ENCODE measurements around the gene PARP9. TPM values are rescaled to one million over a fixed set of nuclear protein-coding genes. Genes with fewer than 3 reads are reported as not detected.

Gene PARP9
- total and polyA plus RNA-seq, 2 of the 8 experiments (the other 6 are each of a cell fraction or from before 2014, with no cell fraction given), result 3.7 to 4.5 TPM

DNA sequence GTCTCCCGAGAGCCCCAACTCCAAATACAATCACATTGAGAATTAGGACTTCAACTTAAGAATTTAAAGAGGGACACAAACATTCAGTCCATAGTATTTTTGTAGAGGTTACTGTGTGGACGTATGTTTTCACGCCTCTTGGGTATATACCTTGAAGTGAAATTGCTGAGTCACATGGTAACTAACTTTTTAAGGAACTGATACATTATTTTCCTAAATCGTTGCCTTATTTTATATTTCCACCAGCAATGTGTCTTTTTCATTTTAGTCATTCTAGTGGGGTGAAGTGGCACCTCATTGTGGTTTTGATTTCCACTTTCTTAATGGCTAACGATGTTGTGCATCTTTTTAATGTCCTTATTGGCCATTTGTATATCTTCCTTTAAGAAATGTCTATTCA, 25.2 kb upstream of the PARP9 start (continued):
- TF ChIP-seq, protein P1, sequence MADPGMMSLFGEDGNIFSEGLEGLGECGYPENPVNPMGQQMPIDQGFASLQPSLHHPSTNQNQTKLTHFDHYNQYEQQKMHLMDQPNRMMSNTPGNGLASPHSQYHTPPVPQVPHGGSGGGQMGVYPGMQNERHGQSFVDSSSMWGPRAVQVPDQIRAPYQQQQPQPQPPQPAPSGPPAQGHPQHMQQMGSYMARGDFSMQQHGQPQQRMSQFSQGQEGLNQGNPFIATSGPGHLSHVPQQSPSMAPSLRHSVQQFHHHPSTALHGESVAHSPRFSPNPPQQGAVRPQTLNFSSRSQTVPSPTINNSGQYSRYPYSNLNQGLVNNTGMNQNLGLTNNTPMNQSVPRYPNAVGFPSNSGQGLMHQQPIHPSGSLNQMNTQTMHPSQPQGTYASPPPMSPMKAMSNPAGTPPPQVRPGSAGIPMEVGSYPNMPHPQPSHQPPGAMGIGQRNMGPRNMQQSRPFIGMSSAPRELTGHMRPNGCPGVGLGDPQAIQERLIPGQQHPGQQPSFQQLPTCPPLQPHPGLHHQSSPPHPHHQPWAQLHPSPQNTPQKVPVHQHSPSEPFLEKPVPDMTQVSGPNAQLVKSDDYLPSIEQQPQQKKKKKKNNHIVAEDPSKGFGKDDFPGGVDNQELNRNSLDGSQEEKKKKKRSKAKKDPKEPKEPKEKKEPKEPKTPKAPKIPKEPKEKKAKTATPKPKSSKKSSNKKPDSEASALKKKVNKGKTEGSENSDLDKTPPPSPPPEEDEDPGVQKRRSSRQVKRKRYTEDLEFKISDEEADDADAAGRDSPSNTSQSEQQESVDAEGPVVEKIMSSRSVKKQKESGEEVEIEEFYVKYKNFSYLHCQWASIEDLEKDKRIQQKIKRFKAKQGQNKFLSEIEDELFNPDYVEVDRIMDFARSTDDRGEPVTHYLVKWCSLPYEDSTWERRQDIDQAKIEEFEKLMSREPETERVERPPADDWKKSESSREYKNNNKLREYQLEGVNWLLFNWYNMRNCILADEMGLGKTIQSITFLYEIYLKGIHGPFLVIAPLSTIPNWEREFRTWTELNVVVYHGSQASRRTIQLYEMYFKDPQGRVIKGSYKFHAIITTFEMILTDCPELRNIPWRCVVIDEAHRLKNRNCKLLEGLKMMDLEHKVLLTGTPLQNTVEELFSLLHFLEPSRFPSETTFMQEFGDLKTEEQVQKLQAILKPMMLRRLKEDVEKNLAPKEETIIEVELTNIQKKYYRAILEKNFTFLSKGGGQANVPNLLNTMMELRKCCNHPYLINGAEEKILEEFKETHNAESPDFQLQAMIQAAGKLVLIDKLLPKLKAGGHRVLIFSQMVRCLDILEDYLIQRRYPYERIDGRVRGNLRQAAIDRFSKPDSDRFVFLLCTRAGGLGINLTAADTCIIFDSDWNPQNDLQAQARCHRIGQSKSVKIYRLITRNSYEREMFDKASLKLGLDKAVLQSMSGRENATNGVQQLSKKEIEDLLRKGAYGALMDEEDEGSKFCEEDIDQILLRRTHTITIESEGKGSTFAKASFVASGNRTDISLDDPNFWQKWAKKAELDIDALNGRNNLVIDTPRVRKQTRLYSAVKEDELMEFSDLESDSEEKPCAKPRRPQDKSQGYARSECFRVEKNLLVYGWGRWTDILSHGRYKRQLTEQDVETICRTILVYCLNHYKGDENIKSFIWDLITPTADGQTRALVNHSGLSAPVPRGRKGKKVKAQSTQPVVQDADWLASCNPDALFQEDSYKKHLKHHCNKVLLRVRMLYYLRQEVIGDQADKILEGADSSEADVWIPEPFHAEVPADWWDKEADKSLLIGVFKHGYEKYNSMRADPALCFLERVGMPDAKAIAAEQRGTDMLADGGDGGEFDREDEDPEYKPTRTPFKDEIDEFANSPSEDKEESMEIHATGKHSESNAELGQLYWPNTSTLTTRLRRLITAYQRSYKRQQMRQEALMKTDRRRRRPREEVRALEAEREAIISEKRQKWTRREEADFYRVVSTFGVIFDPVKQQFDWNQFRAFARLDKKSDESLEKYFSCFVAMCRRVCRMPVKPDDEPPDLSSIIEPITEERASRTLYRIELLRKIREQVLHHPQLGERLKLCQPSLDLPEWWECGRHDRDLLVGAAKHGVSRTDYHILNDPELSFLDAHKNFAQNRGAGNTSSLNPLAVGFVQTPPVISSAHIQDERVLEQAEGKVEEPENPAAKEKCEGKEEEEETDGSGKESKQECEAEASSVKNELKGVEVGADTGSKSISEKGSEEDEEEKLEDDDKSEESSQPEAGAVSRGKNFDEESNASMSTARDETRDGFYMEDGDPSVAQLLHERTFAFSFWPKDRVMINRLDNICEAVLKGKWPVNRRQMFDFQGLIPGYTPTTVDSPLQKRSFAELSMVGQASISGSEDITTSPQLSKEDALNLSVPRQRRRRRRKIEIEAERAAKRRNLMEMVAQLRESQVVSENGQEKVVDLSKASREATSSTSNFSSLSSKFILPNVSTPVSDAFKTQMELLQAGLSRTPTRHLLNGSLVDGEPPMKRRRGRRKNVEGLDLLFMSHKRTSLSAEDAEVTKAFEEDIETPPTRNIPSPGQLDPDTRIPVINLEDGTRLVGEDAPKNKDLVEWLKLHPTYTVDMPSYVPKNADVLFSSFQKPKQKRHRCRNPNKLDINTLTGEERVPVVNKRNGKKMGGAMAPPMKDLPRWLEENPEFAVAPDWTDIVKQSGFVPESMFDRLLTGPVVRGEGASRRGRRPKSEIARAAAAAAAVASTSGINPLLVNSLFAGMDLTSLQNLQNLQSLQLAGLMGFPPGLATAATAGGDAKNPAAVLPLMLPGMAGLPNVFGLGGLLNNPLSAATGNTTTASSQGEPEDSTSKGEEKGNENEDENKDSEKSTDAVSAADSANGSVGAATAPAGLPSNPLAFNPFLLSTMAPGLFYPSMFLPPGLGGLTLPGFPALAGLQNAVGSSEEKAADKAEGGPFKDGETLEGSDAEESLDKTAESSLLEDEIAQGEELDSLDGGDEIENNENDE (IDR thresholded peaks at IDR 0.05; ENCODE audit: insufficient replicate concordance, low read length), result no peak
- TF ChIP-seq POLR2A (IDR thresholded peaks at IDR 0.05; ENCODE audit: control extremely low read depth in 1 of 2, low read depth in 2 of 2, low read length in 2 of 2) (no peak), KDM5A (IDR thresholded peaks at IDR 0.05; ENCODE audit: low read length) (no peak)
- TF ChIP-seq, protein P2, sequence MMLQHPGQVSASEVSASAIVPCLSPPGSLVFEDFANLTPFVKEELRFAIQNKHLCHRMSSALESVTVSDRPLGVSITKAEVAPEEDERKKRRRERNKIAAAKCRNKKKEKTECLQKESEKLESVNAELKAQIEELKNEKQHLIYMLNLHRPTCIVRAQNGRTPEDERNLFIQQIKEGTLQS (IDR thresholded peaks at IDR 0.05; ENCODE audit: insufficient read depth, low read depth, low read length), result no peak
